Nephron (organoid): ENCODE measurements around the gene IGF1.

Experiments
- H3K27ac Mint-ChIP-seq, 3 experiments: 2 replicates each; pipeline ENCODE4 v1.8.0; 2020; ENCODE audit warnings: mixed read lengths in 3 of 3, mild to moderate bottlenecking in 2 of 3, moderate library complexity in 1 of 3
- H3K27me3 Mint-ChIP-seq: 2 replicates; pipeline ENCODE4 v1.8.0; 2021; ENCODE audit warnings: low read depth, mild to moderate bottlenecking, moderate library complexity, mixed read lengths
- H3K36me3 Mint-ChIP-seq: 2 replicates; pipeline ENCODE4 v1.8.0; 2020; ENCODE audit warnings: low read depth, mixed read lengths
- H3K4me1 Mint-ChIP-seq: 2 replicates; pipeline ENCODE4 v1.8.0; 2020; ENCODE audit warnings: mixed read lengths
- H3K4me3 Mint-ChIP-seq, 3 experiments: 2 replicates each; pipeline ENCODE4 v1.8.0; 2020; ENCODE audit warnings: mild to moderate bottlenecking in 3 of 3, mixed read lengths in 3 of 3, moderate library complexity in 2 of 3
- H3K9me3 Mint-ChIP-seq: 2 replicates; pipeline ENCODE4 v1.8.0; 2020; ENCODE audit warnings: mixed read lengths
- TF ChIP-seq, protein P1 (sequence below), 3 experiments: fragments of 200-600 bp; sonication (generic); IDR thresholded peaks; one replicate each; pipeline ENCODE4 v1.5.0; 2021; ENCODE audit warnings: antibody characterized with exemption in 3 of 3; ENCODE audit not compliant: unreplicated experiment in 3 of 3

Gene IGF1

DNA sequence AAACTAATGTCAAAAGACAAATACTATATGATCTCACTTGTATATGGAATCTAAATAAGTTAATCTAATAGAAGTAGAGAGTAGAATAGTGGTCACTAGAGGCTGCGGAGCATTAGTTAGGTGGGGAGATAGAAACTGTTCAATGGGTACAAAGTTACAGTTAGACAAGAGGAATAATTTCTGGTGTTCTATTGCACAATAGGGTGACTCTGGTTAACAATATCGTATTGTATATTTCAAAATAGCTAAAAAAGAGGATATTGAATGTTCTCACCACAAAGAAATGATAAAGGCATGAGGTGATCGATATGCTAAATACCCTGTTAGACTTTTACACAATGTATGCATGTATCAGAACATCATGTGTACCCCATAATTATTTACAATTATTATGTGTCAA is 42.9 kb downstream of the IGF1 start:
- H3K4me3 Mint-ChIP-seq = no peak overlapping the region
- peaks cover 41% of the 10 kb centered on the region for H3K4me1 Mint-ChIP-seq
- peaks cover 13% of the 10 kb centered on the region for H3K36me3 Mint-ChIP-seq
- TF ChIP-seq, protein P1, sequence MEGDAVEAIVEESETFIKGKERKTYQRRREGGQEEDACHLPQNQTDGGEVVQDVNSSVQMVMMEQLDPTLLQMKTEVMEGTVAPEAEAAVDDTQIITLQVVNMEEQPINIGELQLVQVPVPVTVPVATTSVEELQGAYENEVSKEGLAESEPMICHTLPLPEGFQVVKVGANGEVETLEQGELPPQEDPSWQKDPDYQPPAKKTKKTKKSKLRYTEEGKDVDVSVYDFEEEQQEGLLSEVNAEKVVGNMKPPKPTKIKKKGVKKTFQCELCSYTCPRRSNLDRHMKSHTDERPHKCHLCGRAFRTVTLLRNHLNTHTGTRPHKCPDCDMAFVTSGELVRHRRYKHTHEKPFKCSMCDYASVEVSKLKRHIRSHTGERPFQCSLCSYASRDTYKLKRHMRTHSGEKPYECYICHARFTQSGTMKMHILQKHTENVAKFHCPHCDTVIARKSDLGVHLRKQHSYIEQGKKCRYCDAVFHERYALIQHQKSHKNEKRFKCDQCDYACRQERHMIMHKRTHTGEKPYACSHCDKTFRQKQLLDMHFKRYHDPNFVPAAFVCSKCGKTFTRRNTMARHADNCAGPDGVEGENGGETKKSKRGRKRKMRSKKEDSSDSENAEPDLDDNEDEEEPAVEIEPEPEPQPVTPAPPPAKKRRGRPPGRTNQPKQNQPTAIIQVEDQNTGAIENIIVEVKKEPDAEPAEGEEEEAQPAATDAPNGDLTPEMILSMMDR (IDR thresholded peaks at IDR 0.05; ENCODE audit: unreplicated experiment in 3 of 3) = no peak
- H3K27me3 Mint-ChIP-seq = peaks cover 3% of the 10 kb centered on the region
- no peaks in the 10 kb centered on the region for H3K9me3 Mint-ChIP-seq
- H3K27ac Mint-ChIP-seq = peak overlapping the region in 2 of 3 experiments; percentile 17 to 95

DNA sequence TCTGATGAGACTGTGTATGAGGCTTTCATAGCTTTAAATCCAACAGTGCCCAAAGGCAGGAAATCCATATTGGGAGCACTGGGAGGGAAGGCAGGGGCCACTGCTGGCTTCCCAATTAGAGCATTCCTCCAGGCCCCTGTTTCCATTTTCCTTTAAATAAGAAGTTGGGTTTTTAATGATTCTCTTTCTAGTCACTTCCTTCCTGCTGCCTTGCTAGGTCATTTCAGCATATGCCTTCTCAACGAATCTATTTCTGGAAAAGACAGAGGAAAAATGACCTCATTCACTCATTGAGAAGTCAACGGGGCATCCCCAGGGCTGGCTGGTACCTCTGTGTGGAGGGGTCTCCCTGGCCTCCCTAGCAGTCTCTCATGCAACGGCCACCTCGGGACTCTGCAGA is 43.5 kb downstream of the IGF1 start:
- Mint-ChIP-seq H3K27me3 (peaks cover 2% of the 10 kb centered on the region), H3K4me3 (no peak overlapping the region), H3K9me3 (no peaks in the 10 kb centered on the region), H3K4me1 (peaks cover 47% of the 10 kb centered on the region), H3K27ac (peak overlapping the region in 2 of 3 experiments; percentile 17 to 95), H3K36me3 (peaks cover 13% of the 10 kb centered on the region)
- TF ChIP-seq, protein P1 (IDR thresholded peaks at IDR 0.05; ENCODE audit: unreplicated experiment in 3 of 3) = no peak

DNA sequence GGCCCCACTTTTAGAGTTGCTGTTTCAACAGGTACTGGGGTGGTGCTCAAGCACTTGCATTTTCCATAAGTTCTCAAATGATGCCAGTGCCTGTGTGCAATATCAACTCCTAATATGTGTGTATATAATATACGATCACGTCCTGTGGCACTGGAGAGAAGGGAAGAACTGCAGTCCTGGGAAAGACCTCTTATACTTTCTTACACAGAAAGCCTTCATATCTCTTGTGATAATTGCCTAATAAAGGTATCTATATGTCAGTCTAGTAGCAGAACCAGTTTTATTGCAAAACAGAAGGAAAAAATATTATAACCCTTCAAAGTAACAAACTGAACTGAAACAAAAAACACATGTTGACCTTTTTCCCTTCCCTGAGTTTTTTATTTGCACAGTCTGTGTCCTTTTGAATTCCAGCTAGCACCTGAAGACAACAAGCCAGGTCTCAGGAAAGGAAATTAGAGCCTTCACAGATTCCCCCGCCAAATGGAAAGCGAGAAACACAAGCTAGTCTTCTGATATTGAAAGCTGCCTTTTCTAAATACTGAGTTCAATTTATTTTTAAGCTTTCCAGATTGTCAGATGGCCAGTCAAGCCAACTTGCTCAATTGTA is 44.4 kb downstream of the IGF1 start:
- peaks cover 2% of the 10 kb centered on the region for H3K9me3 Mint-ChIP-seq
- TF ChIP-seq, protein P1 (IDR thresholded peaks at IDR 0.05; ENCODE audit: unreplicated experiment in 3 of 3) = no peak
- peaks cover 15% of the 10 kb centered on the region for H3K36me3 Mint-ChIP-seq
- peak overlapping the region in 2 of 3 experiments; percentile 45 to 56 for H3K27ac Mint-ChIP-seq
- H3K27me3 Mint-ChIP-seq = no peaks in the 10 kb centered on the region
- H3K4me1 Mint-ChIP-seq = peaks cover 51% of the 10 kb centered on the region
- H3K4me3 Mint-ChIP-seq = no peak overlapping the region

DNA sequence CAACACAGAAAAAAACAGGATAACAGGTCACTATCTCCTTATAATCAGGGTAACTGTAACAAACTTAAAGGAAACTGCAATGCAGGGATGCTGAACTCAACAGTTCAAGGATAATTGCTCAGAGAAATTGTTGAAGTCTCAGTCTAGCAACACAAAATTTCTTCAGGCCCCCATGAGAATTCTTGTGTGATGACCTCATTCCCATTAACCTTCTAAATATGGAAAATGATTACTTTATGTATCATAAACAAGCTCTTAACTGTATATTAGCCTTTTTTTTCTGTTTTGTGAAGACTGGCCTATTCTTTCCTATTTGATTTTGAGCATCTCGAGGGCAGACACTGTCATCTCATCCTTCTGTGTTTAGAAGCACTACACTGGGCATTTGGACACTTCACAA is 47.1 kb downstream of the IGF1 start:
- H3K4me1 Mint-ChIP-seq = peaks cover 41% of the 10 kb centered on the region
- TF ChIP-seq, protein P1 (IDR thresholded peaks at IDR 0.05; ENCODE audit: unreplicated experiment in 3 of 3) = no peak
- H3K27me3 Mint-ChIP-seq = no peaks in the 10 kb centered on the region
- H3K9me3 Mint-ChIP-seq = peaks cover 6% of the 10 kb centered on the region
- no peak overlapping the region for H3K4me3 Mint-ChIP-seq
- peaks cover 19% of the 10 kb centered on the region for H3K36me3 Mint-ChIP-seq
- peak overlapping the region in 1 of 3 experiments; percentile 65 for H3K27ac Mint-ChIP-seq

DNA sequence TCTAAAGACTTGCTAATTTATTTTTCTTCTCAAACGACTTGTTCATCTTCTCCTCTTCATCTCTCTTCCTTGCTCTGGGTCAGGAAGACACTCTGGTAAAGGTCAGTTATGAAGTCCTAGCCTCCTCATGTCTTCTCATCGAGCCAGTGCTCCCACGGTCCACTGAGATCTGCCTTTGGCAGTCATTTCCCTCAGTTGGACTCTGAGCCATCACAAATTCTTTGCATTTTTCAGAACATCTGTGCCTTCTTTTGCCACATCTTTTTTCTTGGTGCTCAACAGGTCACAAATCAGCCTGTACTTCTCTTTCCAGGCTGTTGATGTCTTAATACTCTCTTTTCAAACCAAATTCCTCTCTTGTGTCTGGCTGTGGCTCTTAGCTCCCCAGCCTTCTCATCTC is 49.7 kb downstream of the IGF1 start:
- TF ChIP-seq, protein P1 (IDR thresholded peaks at IDR 0.05; ENCODE audit: unreplicated experiment in 3 of 3) = no peak

More for the DNA sequence above, 49.7 kb downstream of the IGF1 start:
- H3K36me3 Mint-ChIP-seq = peaks cover 15% of the 10 kb centered on the region
- no peaks in the 10 kb centered on the region for H3K27me3 Mint-ChIP-seq
- no peak overlapping the region for H3K4me3 Mint-ChIP-seq
- peaks cover 6% of the 10 kb centered on the region for H3K9me3 Mint-ChIP-seq
- peaks cover 48% of the 10 kb centered on the region for H3K4me1 Mint-ChIP-seq
- H3K27ac Mint-ChIP-seq = peak overlapping the region; percentile 4 to 51 (median 25)
